ENCODE data around the gene EHMT1.
"Not testable (repeated sequence)": the region's sequence is repeated elsewhere in the genome, so short reads cannot be mapped to it uniquely, and the experiment has no call there.

The EHMT1 gene

DNA sequence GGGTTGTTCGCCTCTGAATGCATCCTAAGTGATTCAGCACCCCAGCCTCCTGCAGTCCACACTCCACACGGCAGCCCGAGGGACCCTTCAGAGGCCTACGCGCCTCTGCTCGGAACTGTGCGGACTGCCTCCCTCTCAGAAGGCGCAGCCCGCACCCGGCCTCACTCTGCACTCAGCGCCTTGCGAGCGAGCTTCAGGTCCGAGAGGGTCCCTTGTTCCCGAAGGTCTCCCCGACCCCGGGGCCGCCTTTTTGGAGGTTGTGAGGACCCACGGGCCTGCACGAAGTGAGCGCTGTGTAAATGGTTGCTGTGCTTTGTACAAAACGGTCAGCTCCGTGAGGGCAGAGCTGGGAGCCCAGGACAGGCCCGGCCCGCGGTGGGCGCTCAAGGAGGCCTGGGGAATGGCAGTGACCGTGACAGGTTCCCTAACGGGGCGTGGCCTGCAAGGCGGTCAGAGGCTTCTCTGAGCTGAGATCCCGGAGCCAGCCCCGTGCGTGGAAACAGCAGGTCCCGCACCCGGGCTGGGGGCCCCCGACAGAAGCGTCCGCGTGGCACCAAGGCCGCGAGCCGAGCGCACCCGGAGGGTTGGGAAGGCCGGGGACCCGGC is 258.1 kb downstream of the EHMT1 start:
- DNase-seq, result no peak

GRCh38 chr9:137877506-137878122 is 258.8 kb downstream of the EHMT1 start, which contains the start of gene CACNA1B:
Gene CACNA1B, plus strand, starts transcription at chr9:137877782. Its CDS starts 152 bp downstream, at chr9:137877934.
- DNase-seq, result not testable (repeated sequence)

GRCh38 chr9:137878146-137878941 is 259.5 kb downstream of the EHMT1 start:
- peak; percentile 53 for DNase-seq

GRCh38 chr9:137879052-137879451 is 260.2 kb downstream of the EHMT1 start:
- DNase-seq, result no peak

GRCh38 chr9:137879566-137880150 is 260.9 kb downstream of the EHMT1 start:
- no peak for DNase-seq

DNA sequence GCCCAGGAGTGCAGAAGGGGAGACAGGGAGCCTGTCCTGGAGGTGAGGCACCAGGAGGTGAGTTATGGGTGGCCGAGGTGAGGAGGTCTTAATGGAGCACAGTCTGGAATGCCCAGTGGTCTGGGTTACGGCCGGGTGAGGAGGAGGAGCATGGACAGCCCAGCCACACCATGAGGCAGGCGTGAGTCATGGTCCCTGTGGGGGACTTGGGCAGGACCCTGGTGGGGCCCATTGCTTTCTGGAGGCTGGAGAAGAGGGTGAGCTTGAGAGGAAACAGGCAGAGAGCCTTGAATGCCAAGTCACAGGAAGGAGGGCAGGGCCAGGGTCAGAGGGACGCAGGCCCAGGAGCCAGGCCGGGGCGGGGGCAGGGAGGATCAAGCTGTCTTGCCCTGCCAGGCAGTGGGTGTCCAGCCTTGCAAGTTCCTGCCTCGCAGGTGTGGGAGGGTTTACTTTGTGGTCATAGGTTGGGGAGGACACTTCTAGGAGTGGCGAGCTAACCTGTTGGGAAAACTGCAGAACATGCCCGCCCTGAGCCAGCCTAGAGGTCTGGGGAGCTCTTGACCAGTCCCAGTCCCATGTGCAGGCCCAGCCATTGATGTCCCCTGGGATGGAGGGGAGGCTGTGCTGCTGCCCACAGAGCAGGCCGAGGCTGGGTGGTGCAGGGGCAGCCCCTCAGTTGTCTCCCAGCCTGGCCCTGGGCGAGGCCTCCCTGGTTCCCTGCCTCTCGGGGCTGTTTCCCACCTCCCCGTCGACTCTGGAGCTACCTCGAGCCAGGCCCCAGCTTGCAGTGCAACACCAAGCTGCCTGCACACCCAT is 261.6 kb downstream of the EHMT1 start:
- no peak for DNase-seq

- no peak for DNase-seq
These were observed 262.2 kb downstream of the EHMT1 start for GRCh38 chr9:137880976-137881530.

DNA sequence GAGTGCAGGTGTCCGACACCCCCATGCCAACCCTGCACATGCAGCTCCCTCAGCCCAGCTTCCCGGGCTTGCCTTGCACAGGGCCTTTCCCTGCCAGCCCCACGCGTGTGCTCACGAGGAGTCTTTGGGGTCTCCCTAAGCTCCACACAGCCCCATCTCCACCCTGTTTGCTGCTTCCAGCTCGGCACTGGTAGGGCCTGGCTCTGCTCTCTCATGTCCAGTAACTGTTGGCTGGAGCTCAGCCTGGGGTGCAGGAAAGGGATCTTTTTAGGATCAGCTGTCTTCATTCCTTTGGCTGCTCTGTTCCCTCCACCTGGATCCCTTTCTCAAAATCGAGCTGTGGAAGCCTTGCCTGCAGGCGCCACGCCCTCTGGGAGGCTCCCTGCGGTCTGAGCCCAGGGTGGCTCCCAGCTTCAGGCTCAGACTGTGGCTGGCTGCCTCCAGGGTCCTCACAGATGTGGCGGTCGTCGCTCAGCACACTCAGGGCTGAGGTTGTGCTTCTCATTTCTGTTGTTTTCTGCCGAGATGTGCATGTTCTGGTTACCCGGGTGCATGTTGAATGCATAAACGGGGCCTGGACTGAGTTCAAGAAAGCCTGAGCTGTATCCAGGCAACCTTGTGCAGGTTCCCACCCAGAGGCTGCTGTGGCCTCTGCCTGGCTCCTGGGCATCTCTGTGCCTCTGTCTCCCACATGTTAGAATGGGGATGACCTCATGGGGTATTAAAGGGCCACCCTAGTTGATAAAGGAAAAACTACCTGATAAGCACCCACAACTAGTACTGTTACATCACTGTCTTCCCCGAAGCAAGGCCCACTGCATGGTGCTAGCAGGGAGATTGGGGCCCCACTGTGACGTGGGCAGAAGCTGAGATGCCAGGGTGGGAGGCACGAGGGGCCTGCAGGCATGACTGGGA is 263.0 kb downstream of the EHMT1 start:
- DNase-seq, result no peak

- DNase-seq, result no peak
These were observed 263.7 kb downstream of the EHMT1 start for GRCh38 chr9:137882506-137882821.

- DNase-seq, result not testable (repeated sequence)
These were observed 265.2 kb downstream of the EHMT1 start for GRCh38 chr9:137883977-137884376.

DNA sequence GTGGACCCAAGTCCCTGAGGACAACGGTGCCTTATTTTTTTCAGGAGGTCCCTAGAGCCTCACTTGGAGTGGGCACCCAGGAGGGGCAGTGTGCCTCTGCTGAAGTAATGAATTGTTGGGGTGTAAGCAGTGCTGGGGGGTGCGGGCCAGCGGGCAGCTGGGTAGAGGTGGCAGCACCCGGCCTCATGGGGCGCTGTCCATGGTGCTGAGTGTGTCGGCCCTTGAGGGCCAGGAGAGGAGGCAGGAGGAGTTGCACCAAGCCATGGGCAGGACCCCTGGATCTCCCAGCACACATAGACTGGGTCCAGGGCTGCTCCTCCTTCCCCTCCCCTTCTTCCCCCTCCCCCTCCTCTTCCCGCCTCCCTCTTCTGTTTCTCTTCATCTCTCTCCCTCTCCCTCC is 265.7 kb downstream of the EHMT1 start:
- not testable (repeated sequence) for DNase-seq

DNA sequence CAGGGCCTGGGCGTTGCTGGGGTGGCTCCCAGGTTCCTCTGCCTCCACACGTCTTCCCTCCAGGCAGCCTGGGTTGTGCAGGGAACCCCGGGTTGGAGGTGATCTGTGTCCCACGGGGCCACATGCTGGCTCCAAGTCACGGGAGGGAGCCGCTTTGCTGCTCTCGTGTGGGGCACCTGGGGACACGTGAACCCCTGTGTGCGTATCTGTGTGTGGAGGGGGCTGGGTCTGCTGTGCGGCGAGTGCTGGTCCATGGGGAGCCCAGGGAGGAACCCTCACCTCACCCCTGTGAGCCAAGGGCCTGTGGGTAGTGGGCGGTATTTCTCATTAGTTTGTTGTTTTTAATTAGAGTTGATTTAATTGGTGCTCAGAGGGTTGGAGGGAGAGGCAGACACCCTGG is 266.3 kb downstream of the EHMT1 start:
- not testable (repeated sequence) for DNase-seq
